RKO (cell line): Measurements from ENCODE around the gene CFAP99.

Experiments used
- DNase-seq: peaks from one replicate; pipeline ENCODE4 v3.0.0-alpha.2; 2016; ENCODE audit warnings: low spot score

CFAP99 gene

DNA sequence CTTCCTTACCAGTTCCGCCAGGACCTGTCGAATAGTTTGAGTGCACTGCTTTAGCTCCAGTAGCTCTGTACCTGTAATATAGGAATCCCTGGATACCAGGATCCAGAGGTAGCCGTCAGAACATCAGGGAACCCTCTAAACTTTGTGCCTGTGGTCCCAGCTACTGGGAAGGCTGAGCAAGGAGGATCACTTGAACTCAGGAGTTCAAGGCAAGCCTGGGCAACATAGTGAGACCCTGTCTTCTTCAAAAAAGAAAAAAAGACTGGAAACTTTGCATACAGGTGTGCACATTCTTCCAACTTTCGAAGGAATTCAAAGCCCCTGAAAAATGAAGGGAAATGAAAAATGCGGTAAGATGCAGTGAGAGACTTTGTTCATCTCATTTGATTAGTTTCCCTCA, 85.1 kb downstream of the CFAP99 start:
- DNase-seq, result no peak

DNA sequence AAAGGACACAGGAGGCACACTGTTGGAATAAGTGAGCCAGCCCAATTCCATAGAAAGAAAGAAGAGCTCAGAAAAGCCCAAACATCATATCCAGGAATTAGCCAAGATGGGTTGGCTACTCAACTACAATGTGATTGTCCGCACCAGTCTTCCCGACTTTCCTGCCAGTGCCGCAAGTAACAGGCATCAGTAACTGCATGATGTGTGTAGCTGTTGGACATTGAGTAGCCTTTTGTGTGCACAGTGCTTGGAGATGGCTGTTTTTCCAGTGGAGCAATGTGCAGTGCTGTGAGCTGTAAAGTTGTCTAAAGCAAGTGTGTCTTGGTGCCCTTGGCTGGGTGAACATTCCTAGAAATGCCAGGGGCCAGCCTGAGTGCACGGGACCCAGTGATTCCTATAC, 88.5 kb downstream of the CFAP99 start:
- DNase-seq, result no peak

DNA sequence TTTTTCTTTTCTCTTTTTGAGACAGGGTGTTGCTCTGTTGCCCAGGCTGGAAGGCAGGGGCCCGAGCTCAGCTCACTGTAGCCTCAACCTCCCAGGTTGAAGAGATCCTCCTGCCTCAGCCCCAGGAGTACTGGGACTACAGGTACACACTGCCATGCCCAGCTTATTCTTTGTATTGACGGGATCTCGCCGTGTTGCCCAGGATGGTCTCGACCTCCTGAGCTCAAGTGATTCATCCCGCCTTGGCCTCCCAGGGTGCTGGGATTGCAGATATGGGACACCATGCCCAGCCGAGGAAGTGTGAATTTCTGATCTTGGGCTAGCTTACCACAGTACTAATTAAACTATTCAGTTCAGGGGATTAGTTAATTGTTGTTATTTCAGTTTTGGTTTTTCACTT, 89.1 kb downstream of the CFAP99 start:
- no peak for DNase-seq

DNA sequence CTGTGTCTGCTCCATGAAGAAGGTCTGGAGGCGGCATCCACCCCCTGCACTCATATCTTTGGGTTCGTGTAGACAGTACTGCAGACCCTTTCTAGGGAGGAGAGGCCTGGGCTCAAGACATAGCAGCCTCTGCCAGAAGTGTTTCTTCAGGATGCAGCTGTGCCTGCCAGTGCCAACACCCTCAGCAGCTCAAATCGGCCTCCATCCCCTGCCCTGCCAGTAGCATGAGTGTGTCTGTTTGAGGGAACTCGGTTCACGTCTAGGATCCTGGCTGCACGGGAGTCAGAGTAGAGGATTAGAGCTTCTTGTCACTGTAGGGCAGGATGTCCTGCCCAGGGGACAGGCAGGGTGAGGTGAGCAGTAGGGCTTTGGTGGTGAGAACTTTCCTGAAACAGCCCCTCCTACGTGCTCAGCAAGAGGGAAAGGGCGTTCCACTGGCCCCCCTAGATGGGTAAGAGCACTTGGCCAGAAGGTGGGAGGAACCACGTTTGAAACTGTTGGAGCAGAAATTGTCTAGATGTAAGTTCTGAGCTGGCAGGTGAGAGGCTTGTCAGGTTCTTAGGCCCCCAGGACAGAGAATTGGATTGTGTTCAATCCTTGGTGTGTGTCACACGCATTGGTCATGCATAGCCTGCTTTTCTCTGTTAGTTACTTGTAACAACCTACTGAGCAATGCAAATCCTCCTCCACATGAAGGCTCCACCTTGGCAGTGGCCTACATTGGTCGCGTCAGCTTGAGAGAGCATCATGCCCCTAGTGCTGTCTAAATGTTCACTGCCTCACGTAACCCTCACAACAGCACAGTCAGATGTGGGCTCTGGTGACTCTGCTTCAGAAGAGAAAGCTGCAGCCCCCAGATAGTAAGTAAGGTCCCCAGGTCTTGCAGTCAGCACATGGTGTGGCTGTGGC, 91.8 kb downstream of the CFAP99 start:
- no peak for DNase-seq

DNA sequence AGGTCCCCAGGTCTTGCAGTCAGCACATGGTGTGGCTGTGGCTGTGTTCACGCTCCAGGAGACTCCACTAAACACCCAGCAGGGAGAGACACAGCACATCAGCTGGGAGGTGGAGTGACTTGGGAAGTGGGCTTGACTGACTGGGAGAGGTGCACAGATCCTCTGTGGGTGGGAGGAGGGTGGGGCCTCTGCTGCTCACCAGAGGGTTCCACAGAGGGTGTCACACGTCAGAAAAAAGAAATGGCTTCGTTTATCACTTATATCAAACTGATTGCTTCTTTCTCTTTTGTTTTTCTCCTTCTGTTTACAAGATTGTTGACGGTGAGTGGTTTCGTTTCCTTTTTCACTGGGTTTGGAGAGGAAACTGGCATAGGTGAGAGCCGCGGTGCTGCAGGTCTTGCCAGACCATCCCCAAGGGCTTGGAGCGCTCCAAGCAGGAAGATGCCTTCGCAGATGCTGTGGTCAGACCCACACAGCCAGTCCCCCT, 92.9 kb downstream of the CFAP99 start:
- DNase-seq, result no peak
